ENCODE measurements around the gene ALDOC. TPM values are rescaled to one million over a fixed set of nuclear protein-coding genes. Genes with fewer than 3 reads are reported as not detected.

ALDOC gene
- total and polyA plus RNA-seq, 10 of the 15 experiments (the other 5 are each of a cell fraction or from before 2014, with no cell fraction given): 16.0 to 268 (median 78.2) TPM

DNA sequence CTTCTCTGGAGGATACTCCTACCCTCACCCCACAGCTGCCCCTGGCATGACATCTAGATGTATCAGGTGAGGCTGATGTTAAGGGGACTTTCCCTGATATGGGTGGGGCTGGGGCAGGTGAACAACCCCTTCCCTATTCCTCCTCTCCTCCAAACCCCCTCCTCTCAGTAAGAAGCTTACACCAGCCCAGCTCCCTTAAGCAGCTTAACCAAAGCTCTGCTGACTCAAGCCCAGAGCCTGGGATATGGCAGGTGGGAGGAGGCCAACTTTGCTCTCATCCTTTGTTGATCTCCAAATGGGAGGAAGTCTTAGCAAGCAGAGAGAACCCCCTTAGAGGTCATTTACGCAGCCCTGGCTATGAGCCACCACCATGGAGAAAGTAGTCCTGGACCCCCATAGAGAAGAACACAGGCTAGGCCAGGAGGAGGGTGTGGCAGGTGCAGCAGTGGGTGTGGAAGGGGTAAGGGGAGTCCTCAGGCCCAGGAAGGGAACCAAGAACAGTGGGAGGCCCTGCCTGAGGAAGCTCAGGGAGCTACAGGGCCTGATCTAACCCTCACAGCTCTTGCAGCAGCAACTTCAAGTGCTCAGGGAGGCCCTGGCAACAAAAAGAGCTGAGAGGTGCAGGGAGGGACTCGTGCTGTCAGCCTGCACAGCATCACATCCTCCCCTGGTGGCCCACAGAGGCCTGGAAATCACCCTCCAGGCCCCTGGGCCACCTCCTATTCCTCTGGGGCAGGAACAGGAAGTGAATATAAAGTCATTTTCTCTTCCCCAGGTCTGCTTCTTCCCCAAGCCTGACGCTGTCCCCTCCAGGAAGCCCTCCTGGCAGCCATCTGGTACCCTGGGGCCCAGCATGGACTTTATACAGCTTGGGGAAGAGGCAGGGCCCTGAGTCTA is 27.2 kb downstream of the ALDOC start (continued):
- TF ChIP-seq CREB1 (IDR thresholded peaks at IDR 0.05; ENCODE audit: low read depth): no peak
- TF ChIP-seq, protein P1, sequence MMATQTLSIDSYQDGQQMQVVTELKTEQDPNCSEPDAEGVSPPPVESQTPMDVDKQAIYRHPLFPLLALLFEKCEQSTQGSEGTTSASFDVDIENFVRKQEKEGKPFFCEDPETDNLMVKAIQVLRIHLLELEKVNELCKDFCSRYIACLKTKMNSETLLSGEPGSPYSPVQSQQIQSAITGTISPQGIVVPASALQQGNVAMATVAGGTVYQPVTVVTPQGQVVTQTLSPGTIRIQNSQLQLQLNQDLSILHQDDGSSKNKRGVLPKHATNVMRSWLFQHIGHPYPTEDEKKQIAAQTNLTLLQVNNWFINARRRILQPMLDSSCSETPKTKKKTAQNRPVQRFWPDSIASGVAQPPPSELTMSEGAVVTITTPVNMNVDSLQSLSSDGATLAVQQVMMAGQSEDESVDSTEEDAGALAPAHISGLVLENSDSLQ (IDR thresholded peaks at IDR 0.05): peak; percentile 44; the same call in 1 of the 2 replicates
- 0 out of 2 replicates have a peak, but pooled peaks have one; percentile 11 for TF ChIP-seq IRF4 (IDR thresholded peaks at IDR 0.05; ENCODE audit: low read depth, low read length)
- TF ChIP-seq EGR1 (IDR thresholded peaks at IDR 0.05; ENCODE audit: borderline replicate concordance in 1 of 2, low read depth in 2 of 2, low read length in 2 of 2): peak in 1 of 2 experiments; percentile 17; a peak in 1 of 3 replicates
- TF ChIP-seq, protein P2, sequence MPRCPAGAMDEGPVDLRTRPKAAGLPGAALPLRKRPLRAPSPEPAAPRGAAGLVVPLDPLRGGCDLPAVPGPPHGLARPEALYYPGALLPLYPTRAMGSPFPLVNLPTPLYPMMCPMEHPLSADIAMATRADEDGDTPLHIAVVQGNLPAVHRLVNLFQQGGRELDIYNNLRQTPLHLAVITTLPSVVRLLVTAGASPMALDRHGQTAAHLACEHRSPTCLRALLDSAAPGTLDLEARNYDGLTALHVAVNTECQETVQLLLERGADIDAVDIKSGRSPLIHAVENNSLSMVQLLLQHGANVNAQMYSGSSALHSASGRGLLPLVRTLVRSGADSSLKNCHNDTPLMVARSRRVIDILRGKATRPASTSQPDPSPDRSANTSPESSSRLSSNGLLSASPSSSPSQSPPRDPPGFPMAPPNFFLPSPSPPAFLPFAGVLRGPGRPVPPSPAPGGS (IDR thresholded peaks at IDR 0.05; ENCODE audit: borderline replicate concordance, insufficient read depth, low read depth, low read length, poor library complexity, severe bottlenecking): peak; percentile 31
- no peak for TF ChIP-seq TBL1XR1 (IDR thresholded peaks at IDR 0.05; ENCODE audit: low read depth, low read length)
- TF ChIP-seq, protein P3, sequence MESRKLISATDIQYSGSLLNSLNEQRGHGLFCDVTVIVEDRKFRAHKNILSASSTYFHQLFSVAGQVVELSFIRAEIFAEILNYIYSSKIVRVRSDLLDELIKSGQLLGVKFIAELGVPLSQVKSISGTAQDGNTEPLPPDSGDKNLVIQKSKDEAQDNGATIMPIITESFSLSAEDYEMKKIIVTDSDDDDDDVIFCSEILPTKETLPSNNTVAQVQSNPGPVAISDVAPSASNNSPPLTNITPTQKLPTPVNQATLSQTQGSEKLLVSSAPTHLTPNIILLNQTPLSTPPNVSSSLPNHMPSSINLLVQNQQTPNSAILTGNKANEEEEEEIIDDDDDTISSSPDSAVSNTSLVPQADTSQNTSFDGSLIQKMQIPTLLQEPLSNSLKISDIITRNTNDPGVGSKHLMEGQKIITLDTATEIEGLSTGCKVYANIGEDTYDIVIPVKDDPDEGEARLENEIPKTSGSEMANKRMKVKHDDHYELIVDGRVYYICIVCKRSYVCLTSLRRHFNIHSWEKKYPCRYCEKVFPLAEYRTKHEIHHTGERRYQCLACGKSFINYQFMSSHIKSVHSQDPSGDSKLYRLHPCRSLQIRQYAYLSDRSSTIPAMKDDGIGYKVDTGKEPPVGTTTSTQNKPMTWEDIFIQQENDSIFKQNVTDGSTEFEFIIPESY (IDR thresholded peaks at IDR 0.05): no peak
- 0 out of 2 replicates have a peak, but pooled peaks have one; percentile 33 for TF ChIP-seq NR2F1 (conservative IDR thresholded peaks at IDR 0.05)
- no peak for TF ChIP-seq JUNB (IDR thresholded peaks at IDR 0.05)
- TF ChIP-seq GATAD2B (conservative IDR thresholded peaks at IDR 0.05; ENCODE audit: low read depth): 0 out of 2 replicates have a peak, but pooled peaks have one; percentile 19
- TF ChIP-seq RB1 (IDR thresholded peaks at IDR 0.05; ENCODE audit: borderline replicate concordance): no peak
- TF ChIP-seq LARP7 (IDR thresholded peaks at IDR 0.05): no peak; the same call in 1 of the 2 replicates
- no peak for TF ChIP-seq BACH1 (IDR thresholded peaks at IDR 0.05; ENCODE audit: borderline replicate concordance)
- 0 out of 2 replicates have a peak, but pooled peaks have one; percentile 63 for TF ChIP-seq SIN3A (IDR thresholded peaks at IDR 0.05; ENCODE audit: low read depth, low read length)
- no peak for TF ChIP-seq NFIC (IDR thresholded peaks at IDR 0.05; ENCODE audit: low read depth, low read length)
- TF ChIP-seq MTA2 (IDR thresholded peaks at IDR 0.05; ENCODE audit: low read depth): no peak
- peak; percentile 93 for TF ChIP-seq MEF2B (IDR thresholded peaks at IDR 0.05; ENCODE audit: partially characterized antibody, poor library complexity, severe bottlenecking)
- TF ChIP-seq YY1 (IDR thresholded peaks at IDR 0.05; ENCODE audit: low read depth, low read length): no peak
- TF ChIP-seq, protein P4, sequence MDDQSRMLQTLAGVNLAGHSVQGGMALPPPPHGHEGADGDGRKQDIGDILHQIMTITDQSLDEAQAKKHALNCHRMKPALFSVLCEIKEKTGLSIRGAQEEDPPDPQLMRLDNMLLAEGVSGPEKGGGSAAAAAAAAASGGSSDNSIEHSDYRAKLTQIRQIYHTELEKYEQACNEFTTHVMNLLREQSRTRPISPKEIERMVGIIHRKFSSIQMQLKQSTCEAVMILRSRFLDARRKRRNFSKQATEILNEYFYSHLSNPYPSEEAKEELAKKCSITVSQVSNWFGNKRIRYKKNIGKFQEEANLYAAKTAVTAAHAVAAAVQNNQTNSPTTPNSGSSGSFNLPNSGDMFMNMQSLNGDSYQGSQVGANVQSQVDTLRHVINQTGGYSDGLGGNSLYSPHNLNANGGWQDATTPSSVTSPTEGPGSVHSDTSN (IDR thresholded peaks at IDR 0.05; ENCODE audit: insufficient replicate concordance, low read depth, low read length): no peak
- no peak for TF ChIP-seq CHD1 (IDR thresholded peaks at IDR 0.05; ENCODE audit: low read depth, low read length)
- TF ChIP-seq, protein P5, sequence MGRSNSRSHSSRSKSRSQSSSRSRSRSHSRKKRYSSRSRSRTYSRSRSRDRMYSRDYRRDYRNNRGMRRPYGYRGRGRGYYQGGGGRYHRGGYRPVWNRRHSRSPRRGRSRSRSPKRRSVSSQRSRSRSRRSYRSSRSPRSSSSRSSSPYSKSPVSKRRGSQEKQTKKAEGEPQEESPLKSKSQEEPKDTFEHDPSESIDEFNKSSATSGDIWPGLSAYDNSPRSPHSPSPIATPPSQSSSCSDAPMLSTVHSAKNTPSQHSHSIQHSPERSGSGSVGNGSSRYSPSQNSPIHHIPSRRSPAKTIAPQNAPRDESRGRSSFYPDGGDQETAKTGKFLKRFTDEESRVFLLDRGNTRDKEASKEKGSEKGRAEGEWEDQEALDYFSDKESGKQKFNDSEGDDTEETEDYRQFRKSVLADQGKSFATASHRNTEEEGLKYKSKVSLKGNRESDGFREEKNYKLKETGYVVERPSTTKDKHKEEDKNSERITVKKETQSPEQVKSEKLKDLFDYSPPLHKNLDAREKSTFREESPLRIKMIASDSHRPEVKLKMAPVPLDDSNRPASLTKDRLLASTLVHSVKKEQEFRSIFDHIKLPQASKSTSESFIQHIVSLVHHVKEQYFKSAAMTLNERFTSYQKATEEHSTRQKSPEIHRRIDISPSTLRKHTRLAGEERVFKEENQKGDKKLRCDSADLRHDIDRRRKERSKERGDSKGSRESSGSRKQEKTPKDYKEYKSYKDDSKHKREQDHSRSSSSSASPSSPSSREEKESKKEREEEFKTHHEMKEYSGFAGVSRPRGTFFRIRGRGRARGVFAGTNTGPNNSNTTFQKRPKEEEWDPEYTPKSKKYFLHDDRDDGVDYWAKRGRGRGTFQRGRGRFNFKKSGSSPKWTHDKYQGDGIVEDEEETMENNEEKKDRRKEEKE (IDR thresholded peaks at IDR 0.05): no peak
